Peyer's patch (tissue), 4 donors: ENCODE results near the gene PCYOX1L. TPM values are rescaled to one million over a fixed set of nuclear protein-coding genes. Genes with fewer than 3 reads are reported as not detected.

Source experiments
- DNase-seq, 3 donors: peaks; one replicate each; pipeline ENCODE4 v3.0.0-alpha.2; 2017 to 2019
- H3K27ac ChIP-seq, 4 donors: fragments of 200-600 bp; sonication (generic); one replicate each; pipeline ENCODE4 v1.5.1; 2016 to 2019
- H3K27me3 ChIP-seq, 2 donors: fragments of 200-600 bp; sonication (generic); one replicate each; pipeline ENCODE4 v1.5.1; 2019
- H3K36me3 ChIP-seq, 3 donors: fragments of 200-600 bp; sonication (generic); one replicate each; pipeline ENCODE4 v1.5.1; 2016 to 2019
- H3K4me1 ChIP-seq, 4 donors: fragments of 200-600 bp; sonication (generic); one replicate each; pipeline ENCODE4 v1.5.1; 2016 to 2019
- H3K4me3 ChIP-seq, 4 donors: fragments of 200-600 bp; sonication (generic); 1 replicate in 3 of 4; 2 replicates in 1 of 4; pipeline ENCODE4 v1.5.1; 2016 to 2019; ENCODE audit warnings: mild to moderate bottlenecking in 1 of 4
- H3K9me3 ChIP-seq, 4 donors: fragments of 200-600 bp; sonication (generic); one replicate each; pipeline ENCODE4 v1.5.1; 2016 to 2019; ENCODE audit warnings: mild to moderate bottlenecking in 1 of 4
- POLR2A ChIP-seq, 2 donors: fragments of 450-650 bp; IDR thresholded peaks; one replicate each; pipeline ENCODE4 v1.5.1; 2017; ENCODE audit warnings: antibody characterized with exemption in 2 of 2, mild to moderate bottlenecking in 2 of 2, moderate library complexity in 2 of 2
- total RNA-seq, 4 donors: library from RNA; depleted of rRNA; stranded (reverse); fragments of >200 nt; gene quantifications; one replicate each; pipeline ENCODE4 v1.1.0, GENCODE V29; 2016
- TF ChIP-seq, protein P1 (sequence below), 6 experiments: fragments of 450-650 bp in 4 of 6; fragments of 200-600 bp in 2 of 6; sonication (generic) in 1 of 6; IDR thresholded peaks; one replicate each; pipeline ENCODE4 v1.5.1; 2017 to 2019; ENCODE audit warnings: antibody characterized with exemption in 6 of 6, mild to moderate bottlenecking in 3 of 6, moderate library complexity in 1 of 6

Gene PCYOX1L
- total RNA-seq, 4 donors from 2014 or later: 5.2 to 12.4 (median 6.3) TPM

DNA sequence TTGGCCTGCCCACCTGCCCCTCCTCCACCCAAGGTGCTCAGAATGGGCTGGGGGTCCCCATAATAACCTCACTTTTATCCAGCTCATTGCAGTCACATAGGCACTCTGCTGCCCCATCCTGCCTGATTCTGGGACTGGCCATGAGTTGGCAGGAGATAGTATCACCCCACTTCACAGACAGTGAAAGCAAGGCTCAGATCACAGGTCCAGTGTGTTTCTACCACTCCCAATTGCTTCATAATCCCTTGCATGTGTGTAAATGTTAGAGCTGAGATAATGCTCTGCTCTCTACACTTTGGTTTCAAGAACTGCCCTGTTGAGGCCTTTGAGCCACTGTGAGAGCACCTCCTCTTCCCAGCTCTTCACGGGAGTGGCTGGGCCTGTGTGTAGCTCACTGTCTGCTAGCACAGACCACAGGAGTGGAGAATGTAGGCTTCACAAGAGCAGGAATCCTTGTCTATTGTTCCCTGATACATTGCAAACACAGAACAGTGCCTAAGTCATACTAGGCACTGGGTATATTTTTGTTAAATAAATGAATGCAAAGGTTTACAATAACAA is 8.4 kb downstream of the PCYOX1L start:
- no peak for DNase-seq
- TF ChIP-seq, protein P1, sequence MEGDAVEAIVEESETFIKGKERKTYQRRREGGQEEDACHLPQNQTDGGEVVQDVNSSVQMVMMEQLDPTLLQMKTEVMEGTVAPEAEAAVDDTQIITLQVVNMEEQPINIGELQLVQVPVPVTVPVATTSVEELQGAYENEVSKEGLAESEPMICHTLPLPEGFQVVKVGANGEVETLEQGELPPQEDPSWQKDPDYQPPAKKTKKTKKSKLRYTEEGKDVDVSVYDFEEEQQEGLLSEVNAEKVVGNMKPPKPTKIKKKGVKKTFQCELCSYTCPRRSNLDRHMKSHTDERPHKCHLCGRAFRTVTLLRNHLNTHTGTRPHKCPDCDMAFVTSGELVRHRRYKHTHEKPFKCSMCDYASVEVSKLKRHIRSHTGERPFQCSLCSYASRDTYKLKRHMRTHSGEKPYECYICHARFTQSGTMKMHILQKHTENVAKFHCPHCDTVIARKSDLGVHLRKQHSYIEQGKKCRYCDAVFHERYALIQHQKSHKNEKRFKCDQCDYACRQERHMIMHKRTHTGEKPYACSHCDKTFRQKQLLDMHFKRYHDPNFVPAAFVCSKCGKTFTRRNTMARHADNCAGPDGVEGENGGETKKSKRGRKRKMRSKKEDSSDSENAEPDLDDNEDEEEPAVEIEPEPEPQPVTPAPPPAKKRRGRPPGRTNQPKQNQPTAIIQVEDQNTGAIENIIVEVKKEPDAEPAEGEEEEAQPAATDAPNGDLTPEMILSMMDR (IDR thresholded peaks at IDR 0.05): no peak
- TF ChIP-seq POLR2A (IDR thresholded peaks at IDR 0.05): no peak
- Histone ChIP-seq H3K36me3 (no peaks in the 10 kb centered on the region), H3K27me3 (no peaks in the 10 kb centered on the region), H3K27ac (no peak overlapping the region), H3K4me1 (peaks cover 0 to 8% (median 0%) of the 10 kb centered on the region in 4 donors), H3K9me3 (no peaks in the 10 kb centered on the region), H3K4me3 (no peak overlapping the region)

DNA sequence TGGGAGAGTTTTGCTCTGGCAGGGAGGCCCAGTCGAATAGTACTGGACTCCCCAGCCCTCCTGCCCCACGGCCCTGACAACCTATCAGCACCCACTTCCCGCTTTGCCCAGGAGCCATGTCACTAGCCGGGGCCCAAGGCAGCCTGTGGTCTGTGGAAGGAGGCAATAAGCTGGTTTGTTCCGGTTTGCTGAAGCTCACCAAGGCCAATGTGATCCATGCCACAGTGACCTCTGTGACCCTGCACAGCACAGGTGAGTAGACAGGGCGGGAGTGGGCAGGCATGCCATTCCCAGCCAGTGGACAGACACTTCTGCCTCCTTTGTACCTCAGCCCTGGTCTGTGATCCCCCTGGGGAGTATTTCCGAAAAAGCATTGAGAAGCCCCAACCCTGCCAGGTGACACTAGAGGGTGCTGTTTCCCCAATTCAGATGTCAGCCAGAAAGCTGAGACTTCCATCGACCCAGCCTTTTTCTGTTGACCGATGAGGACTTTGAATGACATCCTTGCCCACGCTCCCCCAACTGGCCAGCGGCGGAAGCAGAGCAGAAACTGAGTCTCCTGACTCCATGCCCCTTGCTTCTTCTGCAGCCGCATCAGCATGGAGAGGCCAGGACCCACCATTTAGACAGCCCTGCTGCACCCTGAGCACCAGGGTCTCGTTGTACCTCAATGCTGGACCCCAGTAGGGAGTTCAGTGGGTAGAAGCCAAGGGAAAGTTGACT is 9.6 kb downstream of the PCYOX1L start:
- TF ChIP-seq, protein P1 (IDR thresholded peaks at IDR 0.05): peak; percentile 25 to 75 (median 63)
- TF ChIP-seq POLR2A (IDR thresholded peaks at IDR 0.05): no peak
- Histone ChIP-seq H3K4me3 (no peak overlapping the region), H3K27ac (no peak overlapping the region)

DNA sequence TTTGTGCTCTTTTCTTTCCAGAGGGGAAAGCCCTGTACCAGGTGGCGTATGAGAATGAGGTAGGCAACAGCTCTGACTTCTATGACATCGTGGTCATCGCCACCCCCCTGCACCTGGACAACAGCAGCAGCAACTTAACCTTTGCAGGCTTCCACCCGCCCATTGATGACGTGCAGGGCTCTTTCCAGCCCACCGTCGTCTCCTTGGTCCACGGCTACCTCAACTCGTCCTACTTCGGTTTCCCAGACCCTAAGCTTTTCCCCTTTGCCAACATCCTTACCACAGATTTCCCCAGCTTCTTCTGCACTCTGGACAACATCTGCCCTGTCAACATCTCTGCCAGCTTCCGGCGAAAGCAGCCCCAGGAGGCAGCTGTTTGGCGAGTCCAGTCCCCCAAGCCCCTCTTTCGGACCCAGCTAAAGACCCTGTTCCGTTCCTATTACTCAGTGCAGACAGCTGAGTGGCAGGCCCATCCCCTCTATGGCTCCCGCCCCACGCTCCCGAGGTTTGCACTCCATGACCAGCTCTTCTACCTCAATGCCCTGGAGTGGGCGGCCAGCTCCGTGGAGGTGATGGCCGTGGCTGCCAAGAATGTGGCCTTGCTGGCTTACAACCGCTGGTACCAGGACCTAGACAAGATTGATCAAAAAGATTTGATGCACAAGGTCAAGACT is 10.3 kb downstream of the PCYOX1L start:
- Histone ChIP-seq H3K4me1 (peaks cover 0 to 8% (median 0%) of the 10 kb centered on the region in 4 donors), H3K36me3 (no peaks in the 10 kb centered on the region), H3K27ac (no peak overlapping the region), H3K4me3 (no peak overlapping the region), H3K27me3 (no peaks in the 10 kb centered on the region), H3K9me3 (no peaks in the 10 kb centered on the region)
- TF ChIP-seq, protein P1 (IDR thresholded peaks at IDR 0.05): no peak
- no peak for TF ChIP-seq POLR2A (IDR thresholded peaks at IDR 0.05)
- no peak for DNase-seq

More for the DNA sequence above, 9.6 kb downstream of the PCYOX1L start:
- peak in 2 of 3 donors; percentile 45 to 76 for DNase-seq
- H3K27me3 ChIP-seq: no peaks in the 10 kb centered on the region
- H3K4me1 ChIP-seq: peaks cover 0 to 8% (median 0%) of the 10 kb centered on the region in 4 donors
- no peaks in the 10 kb centered on the region for H3K36me3 ChIP-seq
- H3K9me3 ChIP-seq: no peaks in the 10 kb centered on the region

DNA sequence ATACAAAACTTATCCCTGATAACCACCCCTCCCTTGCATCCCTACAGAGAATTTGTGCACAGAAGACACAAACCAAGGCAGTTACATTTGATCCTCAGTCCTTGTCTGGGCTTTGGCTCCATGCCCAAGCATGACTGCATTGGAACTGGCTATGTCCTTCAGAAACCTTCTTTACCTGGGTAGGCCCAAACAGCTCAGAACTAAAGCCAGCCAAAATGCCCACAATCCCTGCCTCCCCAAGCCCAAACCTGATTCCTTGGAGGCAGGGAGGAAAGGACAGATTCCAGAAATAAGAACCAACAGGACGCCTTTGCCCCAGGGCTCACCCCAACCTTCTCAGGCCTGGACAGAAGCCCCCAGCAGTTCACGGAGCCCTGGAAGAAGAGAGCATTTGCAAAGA is 13.0 kb downstream of the PCYOX1L start:
- Histone ChIP-seq H3K27me3 (no peaks in the 10 kb centered on the region), H3K9me3 (no peaks in the 10 kb centered on the region), H3K27ac (no peak overlapping the region), H3K4me3 (no peak overlapping the region), H3K36me3 (no peaks in the 10 kb centered on the region), H3K4me1 (peaks cover 0 to 8% (median 0%) of the 10 kb centered on the region in 4 donors)
- no peak for TF ChIP-seq POLR2A (IDR thresholded peaks at IDR 0.05)
- TF ChIP-seq, protein P1 (IDR thresholded peaks at IDR 0.05): no peak
- DNase-seq: no peak

DNA sequence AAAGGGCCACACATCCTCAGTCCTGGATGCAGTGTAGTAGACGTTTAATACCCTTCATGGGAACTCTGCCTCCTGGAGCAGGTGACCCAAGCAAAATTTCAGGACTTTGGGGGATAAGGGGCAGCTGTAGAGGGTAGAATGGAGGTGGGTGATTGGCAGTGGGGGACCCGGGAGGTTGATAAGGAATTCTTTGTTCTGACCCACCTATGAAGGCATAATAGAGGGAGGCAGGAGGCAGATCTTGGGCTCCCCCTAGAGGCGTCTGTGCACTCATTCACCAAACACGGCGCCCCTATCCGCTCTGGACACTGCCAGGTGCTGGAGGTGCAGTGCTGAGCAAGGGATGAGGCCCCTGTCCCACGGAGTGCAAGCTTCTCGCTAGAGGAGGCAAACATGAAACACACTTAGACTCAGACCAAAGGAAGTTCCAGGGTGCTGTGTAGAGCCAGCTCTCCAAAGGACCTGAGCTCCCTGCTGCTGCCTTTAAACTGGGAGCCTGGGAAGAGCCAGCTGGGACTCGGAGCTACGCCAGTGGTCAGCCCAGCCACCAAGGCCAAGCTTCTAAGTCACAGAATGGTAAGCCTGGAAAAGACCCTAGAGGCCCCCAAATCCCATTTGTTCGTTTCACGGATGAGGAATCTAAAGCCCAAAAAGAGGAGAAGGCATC is 13.6 kb downstream of the PCYOX1L start:
- Histone ChIP-seq H3K27me3 (no peaks in the 10 kb centered on the region), H3K4me1 (peaks cover 0 to 8% (median 0%) of the 10 kb centered on the region in 4 donors), H3K27ac (no peak overlapping the region), H3K9me3 (no peaks in the 10 kb centered on the region), H3K36me3 (no peaks in the 10 kb centered on the region), H3K4me3 (no peak overlapping the region)
- no peak for TF ChIP-seq POLR2A (IDR thresholded peaks at IDR 0.05)
- TF ChIP-seq, protein P1 (IDR thresholded peaks at IDR 0.05): peak in 5 of 6 experiments; percentile 47 to 82 (median 81)
- peak; percentile 53 to 87 (median 73) for DNase-seq
